DOHH2 (cell line): Measurements from ENCODE around the gene AIG1.

Experiments used
- EZH2phosphoT487 ChIP-seq: fragments of 200-600 bp; sonication (generic); IDR thresholded peaks from 2 replicates; pipeline ENCODE4 v1.6.1; 2017; ENCODE audit warnings: borderline replicate concordance, mild to moderate bottlenecking, antibody characterized with exemption, low read length, moderate library complexity, mixed read lengths
- TF ChIP-seq, protein P1 (sequence below): fragments of 200-600 bp; sonication (generic); IDR thresholded peaks from one replicate; pipeline ENCODE4 v1.5.1; 2014; ENCODE audit warnings: antibody characterized with exemption, mild to moderate bottlenecking, low read depth, low read length; ENCODE audit not compliant: poor library complexity, severe bottlenecking

DNA sequence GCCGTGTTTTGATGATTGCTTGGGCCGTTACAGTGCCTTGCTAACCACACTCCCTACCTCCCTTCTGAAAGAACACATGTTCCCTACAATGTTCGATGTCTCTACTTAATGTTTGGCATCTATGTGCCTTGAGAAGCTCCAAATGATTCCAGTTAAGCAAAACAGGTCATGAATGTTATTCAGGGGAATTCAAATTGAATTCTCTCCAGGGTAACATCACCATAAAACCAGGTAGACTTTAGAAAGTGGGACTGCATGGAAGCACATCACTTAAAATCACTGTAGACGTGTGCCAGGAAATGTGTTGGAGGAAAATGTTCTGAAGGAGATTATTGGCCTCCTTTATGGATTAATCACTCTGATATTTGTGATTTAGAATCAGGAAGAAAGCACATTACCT, 261.7 kb downstream of the AIG1 start:
- TF ChIP-seq, protein P1, sequence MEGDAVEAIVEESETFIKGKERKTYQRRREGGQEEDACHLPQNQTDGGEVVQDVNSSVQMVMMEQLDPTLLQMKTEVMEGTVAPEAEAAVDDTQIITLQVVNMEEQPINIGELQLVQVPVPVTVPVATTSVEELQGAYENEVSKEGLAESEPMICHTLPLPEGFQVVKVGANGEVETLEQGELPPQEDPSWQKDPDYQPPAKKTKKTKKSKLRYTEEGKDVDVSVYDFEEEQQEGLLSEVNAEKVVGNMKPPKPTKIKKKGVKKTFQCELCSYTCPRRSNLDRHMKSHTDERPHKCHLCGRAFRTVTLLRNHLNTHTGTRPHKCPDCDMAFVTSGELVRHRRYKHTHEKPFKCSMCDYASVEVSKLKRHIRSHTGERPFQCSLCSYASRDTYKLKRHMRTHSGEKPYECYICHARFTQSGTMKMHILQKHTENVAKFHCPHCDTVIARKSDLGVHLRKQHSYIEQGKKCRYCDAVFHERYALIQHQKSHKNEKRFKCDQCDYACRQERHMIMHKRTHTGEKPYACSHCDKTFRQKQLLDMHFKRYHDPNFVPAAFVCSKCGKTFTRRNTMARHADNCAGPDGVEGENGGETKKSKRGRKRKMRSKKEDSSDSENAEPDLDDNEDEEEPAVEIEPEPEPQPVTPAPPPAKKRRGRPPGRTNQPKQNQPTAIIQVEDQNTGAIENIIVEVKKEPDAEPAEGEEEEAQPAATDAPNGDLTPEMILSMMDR: no peak
- no peak for TF ChIP-seq EZH2phosphoT487
